Prostate gland (tissue), 2 donors: ENCODE data around the gene GALNT14.

ENCODE experiments used
- POLR2A ChIP-seq: fragments of 450-650 bp; IDR thresholded peaks from one replicate; pipeline ENCODE4 v1.6.1; 2016; ENCODE audit warnings: antibody characterized with exemption, mild to moderate bottlenecking
- POLR2AphosphoS5 ChIP-seq: sonication (generic); formaldehyde crosslinking; IDR thresholded peaks from one replicate; pipeline ENCODE4 v1.6.1; 2017; ENCODE audit warnings: antibody characterized with exemption
- TF ChIP-seq, protein P1 (sequence below), 4 experiments: fragments of 200-600 bp in 2 of 4; fragments of 450-650 bp in 2 of 4; sonication (generic) in 2 of 4; IDR thresholded peaks; 1 replicate in 3 of 4; 2 replicates in 1 of 4; pipeline ENCODE4 v1.5.1; 2016 to 2019; ENCODE audit warnings: antibody characterized with exemption in 4 of 4, mild to moderate bottlenecking in 2 of 4, moderate library complexity in 2 of 4

DNA sequence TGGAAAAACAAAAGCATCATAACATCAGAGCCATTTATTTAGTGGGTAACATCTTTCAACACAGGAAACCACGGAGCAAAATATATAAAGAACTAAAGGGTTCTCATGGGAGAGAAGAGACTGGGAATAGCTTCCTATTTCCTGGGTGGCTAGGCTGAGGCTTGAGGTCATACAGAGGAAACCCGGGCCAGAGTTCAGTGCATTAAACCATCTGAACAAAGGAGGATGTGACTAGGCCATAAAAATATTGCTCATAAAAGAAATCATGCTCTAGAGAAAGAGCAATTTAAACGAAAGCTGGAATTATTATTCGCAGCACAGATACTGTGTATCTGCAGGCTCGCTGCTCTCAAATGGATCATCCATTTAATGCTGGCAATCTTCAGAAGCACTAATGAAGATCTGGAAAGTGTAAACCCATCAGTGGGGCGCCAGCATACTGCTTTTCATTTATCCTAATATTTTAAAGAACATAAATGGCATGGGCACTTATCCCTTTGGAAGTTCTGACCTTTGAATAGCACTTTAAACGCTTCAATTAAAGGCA is 83.3 kb downstream of the GALNT14 start:
- TF ChIP-seq POLR2AphosphoS5, result no peak
- TF ChIP-seq, protein P1, sequence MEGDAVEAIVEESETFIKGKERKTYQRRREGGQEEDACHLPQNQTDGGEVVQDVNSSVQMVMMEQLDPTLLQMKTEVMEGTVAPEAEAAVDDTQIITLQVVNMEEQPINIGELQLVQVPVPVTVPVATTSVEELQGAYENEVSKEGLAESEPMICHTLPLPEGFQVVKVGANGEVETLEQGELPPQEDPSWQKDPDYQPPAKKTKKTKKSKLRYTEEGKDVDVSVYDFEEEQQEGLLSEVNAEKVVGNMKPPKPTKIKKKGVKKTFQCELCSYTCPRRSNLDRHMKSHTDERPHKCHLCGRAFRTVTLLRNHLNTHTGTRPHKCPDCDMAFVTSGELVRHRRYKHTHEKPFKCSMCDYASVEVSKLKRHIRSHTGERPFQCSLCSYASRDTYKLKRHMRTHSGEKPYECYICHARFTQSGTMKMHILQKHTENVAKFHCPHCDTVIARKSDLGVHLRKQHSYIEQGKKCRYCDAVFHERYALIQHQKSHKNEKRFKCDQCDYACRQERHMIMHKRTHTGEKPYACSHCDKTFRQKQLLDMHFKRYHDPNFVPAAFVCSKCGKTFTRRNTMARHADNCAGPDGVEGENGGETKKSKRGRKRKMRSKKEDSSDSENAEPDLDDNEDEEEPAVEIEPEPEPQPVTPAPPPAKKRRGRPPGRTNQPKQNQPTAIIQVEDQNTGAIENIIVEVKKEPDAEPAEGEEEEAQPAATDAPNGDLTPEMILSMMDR (IDR thresholded peaks at IDR 0.05), result no peak
- no peak for TF ChIP-seq POLR2A
